Measurements from ENCODE around the gene PLEKHG4B.
"Not testable (repeated sequence)": the region's sequence is repeated elsewhere in the genome, so short reads cannot be mapped to it uniquely, and the experiment has no call there.

PLEKHG4B gene

GRCh38 chr5:187617-188451 is 95.9 kb downstream of the PLEKHG4B start:
- DNase-seq (ENCODE audit: low read depth): no peak

- peak; percentile 73 for DNase-seq (ENCODE audit: low read depth)
Measured at GRCh38 chr5:188488-189481, 96.8 kb downstream of the PLEKHG4B start.

GRCh38 chr5:189486-189885 is 97.5 kb downstream of the PLEKHG4B start:
- DNase-seq (ENCODE audit: low read depth): no peak

GRCh38 chr5:189976-190365 is 98.0 kb downstream of the PLEKHG4B start:
- no peak for DNase-seq (ENCODE audit: low read depth)

- DNase-seq (ENCODE audit: low read depth): no peak
Measured at GRCh38 chr5:190366-191035, 98.5 kb downstream of the PLEKHG4B start.

GRCh38 chr5:191036-191948 is 99.3 kb downstream of the PLEKHG4B start, which contains the start of gene LRRC14B:
LRRC14B (plus strand) TSS chr5:191495; CDS start chr5:191539, 44 bp downstream.
- no peak for DNase-seq (ENCODE audit: low read depth)

- no peak for DNase-seq (ENCODE audit: low read depth)
Measured at GRCh38 chr5:191949-192690, 100.2 kb downstream of the PLEKHG4B start.

GRCh38 chr5:192691-192969 is 100.7 kb downstream of the PLEKHG4B start:
- DNase-seq (ENCODE audit: low read depth): no peak

- DNase-seq (ENCODE audit: low read depth): no peak
Measured at GRCh38 chr5:192970-193831, 101.2 kb downstream of the PLEKHG4B start.

- no peak for DNase-seq (ENCODE audit: low read depth)
Measured at GRCh38 chr5:194102-194501, 102.1 kb downstream of the PLEKHG4B start.

- DNase-seq (ENCODE audit: low read depth): no peak
Measured at GRCh38 chr5:194603-195209, 102.7 kb downstream of the PLEKHG4B start.

GRCh38 chr5:195401-196160 is 103.6 kb downstream of the PLEKHG4B start:
- no peak for DNase-seq (ENCODE audit: low read depth)

- DNase-seq (ENCODE audit: low read depth): no peak
Measured at GRCh38 chr5:196350-196749, 104.4 kb downstream of the PLEKHG4B start.

- not testable (repeated sequence) for DNase-seq (ENCODE audit: low read depth)
Measured at GRCh38 chr5:197031-197430, 105.1 kb downstream of the PLEKHG4B start.

GRCh38 chr5:197892-198489 is 106.0 kb downstream of the PLEKHG4B start:
- DNase-seq (ENCODE audit: low read depth): no peak

- DNase-seq (ENCODE audit: low read depth): no peak
Measured at GRCh38 chr5:198516-199196, 106.7 kb downstream of the PLEKHG4B start.

GRCh38 chr5:199197-199949 is 107.4 kb downstream of the PLEKHG4B start:
- no peak for DNase-seq (ENCODE audit: low read depth)
